ENCODE measurements around the gene NEDD8.

Gene NEDD8

DNA sequence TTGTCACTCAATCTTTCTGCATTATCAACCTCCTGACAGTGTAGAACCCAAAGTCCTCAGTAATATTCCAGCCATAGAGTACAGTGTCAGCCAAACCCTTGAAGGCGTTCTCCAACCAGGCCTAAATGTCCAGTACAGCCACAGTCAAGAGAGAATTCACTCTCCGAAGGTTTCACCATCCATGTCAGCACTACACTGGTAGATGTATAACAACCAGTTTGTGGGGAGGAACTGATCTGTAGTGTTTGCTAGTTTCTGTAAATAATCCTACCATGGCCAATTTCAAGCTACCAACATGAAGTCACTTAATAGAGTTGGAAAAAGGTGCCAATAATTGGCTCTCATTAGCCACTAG lies 15.8 kb downstream of the NEDD8 start:
- no CpG with 5 or more reads among the region's 2 CpGs for WGBS, 2 donors (ENCODE audit: extremely low coverage in 2 of 2, insufficient read length in 2 of 2, insufficient replicate concordance in 1 of 2)
- Histone ChIP-seq H3K4me3 (ENCODE audit: low read length in 2 of 2) (peak overlapping the region in 1 of 2 donors; percentile 78), H3K9me3 (replicated peaks in 1 of 2; ENCODE audit: control insufficient read depth in 2 of 2, insufficient read depth in 1 of 2, low read depth in 1 of 2, low read length in 2 of 2) (no peaks in the 10 kb centered on the region)

DNA sequence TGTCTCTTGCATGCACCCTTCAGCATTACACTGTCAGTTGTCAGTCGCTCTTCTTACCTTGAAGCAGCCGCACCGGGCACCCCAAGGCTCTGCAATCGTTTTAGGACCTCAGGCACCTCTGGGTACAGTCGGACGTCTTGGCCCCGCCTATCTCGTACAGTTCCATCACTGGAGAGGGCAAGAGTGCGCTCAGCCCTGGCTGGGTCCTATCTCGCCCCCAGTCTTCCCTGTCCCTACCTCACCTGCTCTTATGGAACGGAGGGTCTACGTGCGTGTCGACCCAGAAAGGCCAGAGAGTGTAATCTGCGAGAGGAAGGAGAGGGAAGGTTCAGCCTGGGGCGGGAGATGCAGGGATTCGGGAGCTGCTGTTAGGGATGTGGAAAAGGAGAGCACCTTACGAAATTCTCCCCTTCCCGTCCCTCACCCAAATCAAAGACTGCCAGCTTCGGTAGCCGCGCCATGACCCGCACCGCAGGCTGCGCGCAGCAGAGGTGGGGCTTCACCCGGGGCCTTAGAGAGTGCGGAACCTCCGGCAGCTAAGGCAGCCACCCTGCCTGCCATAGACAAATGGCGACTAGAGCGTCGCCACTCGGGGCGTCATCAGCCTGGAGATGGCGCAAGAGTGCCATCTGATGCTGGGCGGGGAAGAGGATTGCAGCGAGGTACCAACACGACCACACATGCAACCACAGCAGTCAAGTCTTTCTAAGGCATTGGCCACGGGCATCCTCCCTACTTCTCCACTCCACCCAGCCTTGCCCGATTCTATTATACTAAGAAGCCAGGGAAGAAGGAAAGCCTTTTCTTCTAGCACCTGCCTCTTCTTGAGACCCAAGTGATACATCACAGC lies 16.4 kb downstream of the NEDD8 start, which contains the start of gene MDP1:
Gene MDP1 (minus strand): TSS at position 572 of the 850 bp plus-strand sequence. CDS start 111 bp downstream, at position 461.
- peak within 1 kb of the TSS; percentile 77 for H3K14ac ChIP-seq (ENCODE audit: low read length)
- no peaks in the 10 kb centered on the region for H3K27me3 ChIP-seq (ENCODE audit: control insufficient read depth in 3 of 3, insufficient read depth in 3 of 3, low read depth in 1 of 3, low read length in 3 of 3)
- peak within 1 kb of the TSS; percentile 52 for H3K27ac ChIP-seq (replicated peaks; ENCODE audit: low read length)
- H4K91ac ChIP-seq (ENCODE audit: low read depth, low read length, poor library complexity) = no peak within 1 kb of the TSS
- peaks cover 4 to 5% of the 10 kb centered on the region in 2 donors for H3K4me1 ChIP-seq (ENCODE audit: control insufficient read depth in 2 of 2, insufficient read depth in 1 of 2, low read depth in 1 of 2, low read length in 2 of 2)
- H3K9me3 ChIP-seq (replicated peaks in 1 of 2; ENCODE audit: control insufficient read depth in 2 of 2, insufficient read depth in 1 of 2, low read depth in 1 of 2, low read length in 2 of 2) = no peaks in the 10 kb centered on the region
- peak within 1 kb of the TSS; percentile 90 for H2AFZ ChIP-seq (ENCODE audit: low read length)
- H3K4me3 ChIP-seq (ENCODE audit: low read length in 2 of 2) = peak within 1 kb of the TSS; percentile 78 to 91
- H2AK5ac ChIP-seq (ENCODE audit: low read depth, low read length) = peak within 1 kb of the TSS; percentile 24
- no peak within 1 kb of the TSS for H2BK15ac ChIP-seq (ENCODE audit: low read length)
- peak within 1 kb of the TSS; percentile 14 for H2BK120ac ChIP-seq (ENCODE audit: low read depth, low read length)
- H3K9ac ChIP-seq (ENCODE audit: low read depth, low read length, poor library complexity) = peak within 1 kb of the TSS; percentile 95
- peak within 1 kb of the TSS; percentile 49 for H3K18ac ChIP-seq (ENCODE audit: low read length)
- H4K8ac ChIP-seq (ENCODE audit: low read depth, low read length) = peak within 1 kb of the TSS; percentile 89
- H2BK5ac ChIP-seq (ENCODE audit: low read length) = no peak within 1 kb of the TSS
- H3K23ac ChIP-seq (ENCODE audit: low read depth, low read length, poor library complexity) = peak within 1 kb of the TSS; percentile 31
- no peak within 1 kb of the TSS for H2BK12ac ChIP-seq (ENCODE audit: low read length)
- H3K36me3 ChIP-seq (replicated peaks in 1 of 2; ENCODE audit: control insufficient read depth in 2 of 2, insufficient read depth in 2 of 2, low read length in 2 of 2) = peaks cover 8 to 37% of the 10 kb centered on the region in 2 donors
- no peaks in the 10 kb centered on the region for H3K79me1 ChIP-seq (ENCODE audit: low read depth, low read length)
- no peak within 1 kb of the TSS for H3K4ac ChIP-seq (ENCODE audit: low read length)
- H3K4me2 ChIP-seq (ENCODE audit: insufficient read depth, low read length, poor library complexity, severe bottlenecking) = peak within 1 kb of the TSS; percentile 79
- peak; percentile 77 for DNase-seq (ENCODE audit: low spot score)
- no CpG with 5 or more reads among the region's 40 CpGs for WGBS, 2 donors (ENCODE audit: extremely low coverage in 2 of 2, insufficient read length in 2 of 2, insufficient replicate concordance in 1 of 2)

More for the DNA sequence above, 15.8 kb downstream of the NEDD8 start:
- H3K27me3 ChIP-seq (ENCODE audit: control insufficient read depth in 3 of 3, insufficient read depth in 3 of 3, low read depth in 1 of 3, low read length in 3 of 3) = no peaks in the 10 kb centered on the region
- no peaks in the 10 kb centered on the region for H3K79me1 ChIP-seq (ENCODE audit: low read depth, low read length)
- H2AFZ ChIP-seq (ENCODE audit: low read length) = peak overlapping the region; percentile 90
- H3K14ac ChIP-seq (ENCODE audit: low read length) = no peak overlapping the region
- H2BK15ac ChIP-seq (ENCODE audit: low read length) = no peak overlapping the region
- H3K36me3 ChIP-seq (replicated peaks in 1 of 2; ENCODE audit: control insufficient read depth in 2 of 2, insufficient read depth in 2 of 2, low read length in 2 of 2) = peaks cover 7 to 32% of the 10 kb centered on the region in 2 donors
- no peak overlapping the region for H3K18ac ChIP-seq (ENCODE audit: low read length)
- no peak overlapping the region for H2BK12ac ChIP-seq (ENCODE audit: low read length)
- no peak for DNase-seq (ENCODE audit: low spot score)
- H3K4me2 ChIP-seq (ENCODE audit: insufficient read depth, low read length, poor library complexity, severe bottlenecking) = no peak overlapping the region
- no peak overlapping the region for H2BK5ac ChIP-seq (ENCODE audit: low read length)
- no peak overlapping the region for H4K91ac ChIP-seq (ENCODE audit: low read depth, low read length, poor library complexity)
- H3K23ac ChIP-seq (ENCODE audit: low read depth, low read length, poor library complexity) = no peak overlapping the region
- H3K9ac ChIP-seq (ENCODE audit: low read depth, low read length, poor library complexity) = no peak overlapping the region
- H3K4ac ChIP-seq (ENCODE audit: low read length) = no peak overlapping the region
- H4K8ac ChIP-seq (ENCODE audit: low read depth, low read length) = no peak overlapping the region
- peaks cover 4 to 5% of the 10 kb centered on the region in 2 donors for H3K4me1 ChIP-seq (ENCODE audit: control insufficient read depth in 2 of 2, insufficient read depth in 1 of 2, low read depth in 1 of 2, low read length in 2 of 2)
- no peak overlapping the region for H2AK5ac ChIP-seq (ENCODE audit: low read depth, low read length)
- H3K27ac ChIP-seq (replicated peaks; ENCODE audit: low read length) = no peak overlapping the region
- H2BK120ac ChIP-seq (ENCODE audit: low read depth, low read length) = no peak overlapping the region

- H3K9me3 ChIP-seq (replicated peaks in 1 of 2; ENCODE audit: control insufficient read depth in 2 of 2, insufficient read depth in 1 of 2, low read depth in 1 of 2, low read length in 2 of 2) = no peaks in the 10 kb centered on the region
- H4K91ac ChIP-seq (ENCODE audit: low read depth, low read length, poor library complexity) = no peak overlapping the region
- H2AFZ ChIP-seq (ENCODE audit: low read length) = peak overlapping the region; percentile 85
- H3K4me3 ChIP-seq (ENCODE audit: low read length in 2 of 2) = peak overlapping the region in 1 of 2 donors; percentile 62
- no peak overlapping the region for H2BK5ac ChIP-seq (ENCODE audit: low read length)
- no peak for DNase-seq (ENCODE audit: low spot score)
- no peaks in the 10 kb centered on the region for H3K27me3 ChIP-seq (ENCODE audit: control insufficient read depth in 3 of 3, insufficient read depth in 3 of 3, low read depth in 1 of 3, low read length in 3 of 3)
- H3K79me1 ChIP-seq (ENCODE audit: low read depth, low read length) = no peaks in the 10 kb centered on the region
- no CpG with 5 or more reads among the region's 7 CpGs for WGBS, 2 donors (ENCODE audit: extremely low coverage in 2 of 2, insufficient read length in 2 of 2, insufficient replicate concordance in 1 of 2)
- no peak overlapping the region for H4K8ac ChIP-seq (ENCODE audit: low read depth, low read length)
- H2AK5ac ChIP-seq (ENCODE audit: low read depth, low read length) = no peak overlapping the region
- peaks cover 23 to 53% of the 10 kb centered on the region in 2 donors for H3K36me3 ChIP-seq (replicated peaks in 1 of 2; ENCODE audit: control insufficient read depth in 2 of 2, insufficient read depth in 2 of 2, low read length in 2 of 2)
- no peak overlapping the region for H2BK15ac ChIP-seq (ENCODE audit: low read length)
- H3K4me2 ChIP-seq (ENCODE audit: insufficient read depth, low read length, poor library complexity, severe bottlenecking) = no peak overlapping the region
- no peak overlapping the region for H2BK120ac ChIP-seq (ENCODE audit: low read depth, low read length)
- H3K14ac ChIP-seq (ENCODE audit: low read length) = no peak overlapping the region
- no peak overlapping the region for H3K4ac ChIP-seq (ENCODE audit: low read length)
- H3K23ac ChIP-seq (ENCODE audit: low read depth, low read length, poor library complexity) = no peak overlapping the region
- H3K4me1 ChIP-seq (ENCODE audit: control insufficient read depth in 2 of 2, insufficient read depth in 1 of 2, low read depth in 1 of 2, low read length in 2 of 2) = peaks cover 4 to 5% of the 10 kb centered on the region in 2 donors
- no peak overlapping the region for H3K9ac ChIP-seq (ENCODE audit: low read depth, low read length, poor library complexity)
- no peak overlapping the region for H3K27ac ChIP-seq (replicated peaks; ENCODE audit: low read length)
- no peak overlapping the region for H2BK12ac ChIP-seq (ENCODE audit: low read length)
- no peak overlapping the region for H3K18ac ChIP-seq (ENCODE audit: low read length)
These were observed 18.1 kb downstream of the NEDD8 start for GRCh38 chr14:24213866-24214662.
